ENCODE data around the gene CENPQ.

CENPQ gene

DNA sequence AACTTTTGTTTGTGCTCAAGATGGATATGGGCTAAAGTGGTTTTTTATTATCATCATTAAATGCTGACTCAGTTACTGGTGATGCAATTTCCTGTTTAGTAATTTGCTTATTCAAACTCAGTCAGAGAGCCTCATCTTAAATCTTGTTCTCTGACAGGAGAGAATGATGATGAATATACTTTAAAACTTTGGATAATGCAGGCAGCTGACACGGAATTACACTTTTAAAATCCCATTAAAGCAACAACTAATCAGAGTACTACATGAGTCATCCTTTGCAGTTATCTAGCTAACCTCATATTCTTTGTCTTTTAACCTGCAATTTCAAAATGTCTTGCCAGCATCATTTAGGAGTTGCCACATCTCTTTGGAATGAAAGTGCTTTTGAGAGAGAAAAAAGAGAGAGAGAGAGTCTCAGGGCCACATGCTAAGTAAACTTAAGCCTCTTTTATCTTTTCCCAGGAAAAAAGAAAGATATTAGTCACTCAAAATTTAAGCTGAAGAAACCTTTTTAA is 78.1 kb downstream of the CENPQ start:
- H3K4me3 ChIP-seq (ENCODE audit: low read depth, low read length): no peak overlapping the region
- DNase-seq (ENCODE audit: low read depth): peak; percentile 37
- TF ChIP-seq, protein P1, sequence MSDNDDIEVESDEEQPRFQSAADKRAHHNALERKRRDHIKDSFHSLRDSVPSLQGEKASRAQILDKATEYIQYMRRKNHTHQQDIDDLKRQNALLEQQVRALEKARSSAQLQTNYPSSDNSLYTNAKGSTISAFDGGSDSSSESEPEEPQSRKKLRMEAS (IDR thresholded peaks at IDR 0.05; ENCODE audit: low read depth, low read length): no peak
- TF ChIP-seq, protein P2, sequence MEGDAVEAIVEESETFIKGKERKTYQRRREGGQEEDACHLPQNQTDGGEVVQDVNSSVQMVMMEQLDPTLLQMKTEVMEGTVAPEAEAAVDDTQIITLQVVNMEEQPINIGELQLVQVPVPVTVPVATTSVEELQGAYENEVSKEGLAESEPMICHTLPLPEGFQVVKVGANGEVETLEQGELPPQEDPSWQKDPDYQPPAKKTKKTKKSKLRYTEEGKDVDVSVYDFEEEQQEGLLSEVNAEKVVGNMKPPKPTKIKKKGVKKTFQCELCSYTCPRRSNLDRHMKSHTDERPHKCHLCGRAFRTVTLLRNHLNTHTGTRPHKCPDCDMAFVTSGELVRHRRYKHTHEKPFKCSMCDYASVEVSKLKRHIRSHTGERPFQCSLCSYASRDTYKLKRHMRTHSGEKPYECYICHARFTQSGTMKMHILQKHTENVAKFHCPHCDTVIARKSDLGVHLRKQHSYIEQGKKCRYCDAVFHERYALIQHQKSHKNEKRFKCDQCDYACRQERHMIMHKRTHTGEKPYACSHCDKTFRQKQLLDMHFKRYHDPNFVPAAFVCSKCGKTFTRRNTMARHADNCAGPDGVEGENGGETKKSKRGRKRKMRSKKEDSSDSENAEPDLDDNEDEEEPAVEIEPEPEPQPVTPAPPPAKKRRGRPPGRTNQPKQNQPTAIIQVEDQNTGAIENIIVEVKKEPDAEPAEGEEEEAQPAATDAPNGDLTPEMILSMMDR (IDR thresholded peaks at IDR 0.05; ENCODE audit: low read depth, low read length): no peak
- no peak for TF ChIP-seq MYC (IDR thresholded peaks at IDR 0.05; ENCODE audit: low read depth, low read length)
- no peak for TF ChIP-seq POLR2A (IDR thresholded peaks at IDR 0.05; ENCODE audit: extremely low read depth, insufficient read length)

DNA sequence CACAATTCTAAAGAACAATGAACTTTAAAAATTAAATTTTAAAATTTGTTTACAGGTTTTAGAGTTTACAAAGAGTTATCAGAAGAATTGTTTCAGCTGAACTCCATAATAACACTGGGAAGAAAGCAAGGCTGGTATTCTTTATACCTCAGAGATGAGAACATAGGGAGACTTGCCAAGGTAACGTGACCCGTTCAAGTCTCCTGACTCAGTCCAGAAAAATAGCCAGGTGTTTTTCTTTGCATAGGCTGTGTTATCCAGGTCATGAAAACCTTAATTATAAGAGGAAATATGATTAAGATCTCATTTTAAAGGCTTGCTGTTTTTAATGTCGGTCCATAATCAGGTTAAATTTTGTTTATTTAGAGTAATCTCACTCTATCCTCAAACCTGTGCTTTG is 78.8 kb downstream of the CENPQ start:
- TF ChIP-seq, protein P1 (IDR thresholded peaks at IDR 0.05; ENCODE audit: low read depth, low read length): no peak
- TF ChIP-seq POLR2A (IDR thresholded peaks at IDR 0.05; ENCODE audit: extremely low read depth, insufficient read length): no peak
- TF ChIP-seq, protein P2 (IDR thresholded peaks at IDR 0.05; ENCODE audit: low read depth, low read length): no peak
- TF ChIP-seq MYC (IDR thresholded peaks at IDR 0.05; ENCODE audit: low read depth, low read length): no peak
- H3K4me3 ChIP-seq (ENCODE audit: low read depth, low read length): no peak overlapping the region
- DNase-seq (ENCODE audit: low read depth): no peak

Data from NB4 (cell line).